Hematopoietic multipotent progenitor cell treated with erythropoietin and hydrocortisone succinate and interleukin-3 and kit ligand, for 15 days (in vitro differentiated cells): ENCODE measurements around the gene TCERG1L.
"Not testable (repeated sequence)": the region's sequence is repeated elsewhere in the genome, so short reads cannot be mapped to it uniquely, and the experiment has no call there.

ENCODE experiments used
- DNase-seq: peaks from one replicate; pipeline ENCODE4 v3.0.0-alpha.2; 2015; ENCODE audit warnings: low spot score

Gene TCERG1L

DNA sequence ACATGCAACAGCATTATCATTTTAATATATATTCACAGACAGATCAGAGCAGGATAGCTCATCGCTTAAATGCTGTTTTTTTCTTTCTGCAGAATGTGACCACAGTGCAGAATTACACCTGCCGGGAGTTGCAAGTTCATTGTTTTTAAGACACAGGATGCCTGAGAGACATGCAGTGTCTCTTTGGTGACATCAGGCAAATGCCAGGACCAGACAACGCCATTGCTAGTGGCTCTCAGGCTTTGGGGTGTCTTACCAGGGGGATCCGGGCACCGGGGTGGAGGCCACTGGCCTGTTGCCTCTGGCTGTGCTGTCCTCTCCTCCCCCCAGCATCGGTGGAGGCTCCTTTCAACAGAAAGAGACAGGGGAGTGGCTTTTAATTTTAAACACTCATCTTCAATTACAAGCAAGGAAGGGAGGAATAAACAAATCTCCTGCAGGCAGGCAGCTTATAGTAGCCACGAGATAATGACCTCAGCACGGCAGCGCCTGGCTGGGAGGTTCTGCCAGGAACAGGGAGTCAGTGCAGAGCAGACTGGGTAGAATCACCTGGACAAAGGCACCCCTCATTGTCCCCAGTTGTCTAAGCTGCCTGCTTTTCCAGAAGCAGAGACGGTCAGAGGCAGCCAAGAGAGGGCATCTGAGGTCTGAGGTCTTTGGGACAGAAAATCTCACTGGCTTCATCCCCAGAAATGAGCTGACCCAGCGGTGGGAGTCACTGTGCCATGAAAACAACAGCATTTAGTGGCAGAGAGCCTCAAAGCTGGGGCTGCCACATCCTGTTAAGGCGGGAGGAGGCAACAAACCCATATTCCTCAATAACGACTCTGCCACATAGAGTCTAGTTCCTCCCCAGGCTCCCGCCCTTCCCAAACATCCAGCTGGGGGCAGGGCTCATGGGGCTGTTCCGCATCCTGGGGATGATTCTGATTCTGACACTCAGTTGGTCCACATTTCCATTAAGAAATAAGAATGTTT lies 148.4 kb downstream of the TCERG1L start:
- DNase-seq = no peak

DNA sequence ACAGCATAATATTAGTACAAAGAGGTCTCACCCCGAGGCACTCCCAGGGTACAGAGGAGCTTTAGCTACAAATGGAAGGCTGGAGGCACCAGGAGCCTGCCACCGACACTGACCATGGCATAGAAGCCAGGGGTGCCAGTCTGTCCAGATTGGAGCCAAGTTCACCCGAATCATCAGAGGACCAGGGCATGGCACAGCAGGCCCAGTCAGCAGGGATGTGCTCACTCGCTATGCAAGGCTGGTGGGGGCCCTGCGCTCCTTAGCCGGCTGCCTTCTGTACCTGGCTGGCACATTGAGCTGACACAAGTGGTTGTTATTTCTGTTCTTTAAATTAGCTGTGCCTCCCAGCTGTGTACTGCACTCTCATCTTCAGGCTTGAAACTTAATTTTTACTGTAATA lies 149.3 kb downstream of the TCERG1L start:
- no peak for DNase-seq

DNA sequence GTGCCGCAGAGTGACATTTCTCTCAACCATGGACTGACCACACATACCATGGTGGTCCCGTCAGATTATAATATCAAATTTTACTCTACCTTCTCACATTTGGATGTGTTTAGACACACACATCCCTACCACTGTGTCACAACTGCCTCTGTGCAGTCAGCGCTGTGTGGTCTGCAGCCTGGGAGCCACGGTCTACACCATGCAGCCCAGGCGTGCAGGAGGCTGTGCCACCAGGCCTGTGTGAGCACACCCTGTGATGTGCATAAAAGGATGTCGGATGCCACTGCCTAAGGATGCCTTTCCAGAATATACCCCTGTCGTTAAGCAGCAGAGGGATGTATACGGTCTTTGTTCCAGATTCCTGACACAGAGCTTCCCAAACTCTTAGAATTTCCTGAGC lies 150.4 kb downstream of the TCERG1L start:
- DNase-seq = no peak

DNA sequence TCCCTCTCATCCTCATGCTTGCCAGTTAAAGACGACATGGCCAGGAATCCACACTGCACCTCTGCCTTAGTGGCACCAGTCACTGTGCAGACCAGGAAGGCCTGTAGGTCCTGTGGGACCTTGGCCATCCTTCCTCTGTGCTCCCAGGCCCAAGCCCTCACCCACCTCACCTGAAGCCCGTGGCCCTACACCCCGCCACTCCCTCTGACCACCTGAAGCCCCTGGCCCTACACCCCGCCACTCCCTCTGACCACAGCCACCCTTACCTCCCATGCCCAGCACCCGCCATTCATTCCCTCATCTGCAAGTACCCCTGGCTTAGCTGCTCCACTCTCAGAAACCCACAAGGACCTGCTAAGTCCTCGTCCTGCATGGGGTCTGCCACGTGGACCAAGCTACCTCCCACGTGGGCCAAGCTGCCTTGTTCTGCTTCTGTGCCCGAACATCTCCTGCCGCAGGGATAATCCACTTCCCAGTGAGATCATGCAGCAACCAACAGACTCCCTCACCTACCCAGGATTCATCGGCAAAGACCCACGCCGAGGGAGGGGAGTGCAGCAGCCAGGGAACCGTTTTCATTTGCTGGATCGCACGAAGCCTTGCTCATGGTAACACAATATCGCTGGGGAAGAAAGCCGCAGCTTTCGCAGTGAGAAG lies 151.2 kb downstream of the TCERG1L start:
- DNase-seq = no peak

DNA sequence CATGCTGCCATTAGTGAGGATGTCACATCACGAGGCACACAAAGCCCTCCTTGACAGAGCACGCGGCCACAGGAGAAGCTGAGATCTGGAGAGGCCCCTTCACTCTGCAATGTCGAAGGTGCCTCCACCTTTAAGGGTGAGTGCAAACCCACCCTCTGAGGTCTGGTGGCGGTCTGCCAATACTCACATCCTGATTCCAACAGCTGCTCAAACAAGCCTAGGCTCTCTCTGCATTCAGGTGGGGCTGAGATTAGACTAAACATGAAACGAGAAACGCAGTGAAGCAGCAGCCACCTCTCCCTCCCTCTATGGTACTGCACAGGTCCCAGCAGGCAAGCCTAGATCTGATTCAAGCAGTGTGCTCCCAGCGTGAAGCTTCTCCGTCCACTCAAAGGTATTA lies 151.8 kb downstream of the TCERG1L start:
- DNase-seq = no peak

DNA sequence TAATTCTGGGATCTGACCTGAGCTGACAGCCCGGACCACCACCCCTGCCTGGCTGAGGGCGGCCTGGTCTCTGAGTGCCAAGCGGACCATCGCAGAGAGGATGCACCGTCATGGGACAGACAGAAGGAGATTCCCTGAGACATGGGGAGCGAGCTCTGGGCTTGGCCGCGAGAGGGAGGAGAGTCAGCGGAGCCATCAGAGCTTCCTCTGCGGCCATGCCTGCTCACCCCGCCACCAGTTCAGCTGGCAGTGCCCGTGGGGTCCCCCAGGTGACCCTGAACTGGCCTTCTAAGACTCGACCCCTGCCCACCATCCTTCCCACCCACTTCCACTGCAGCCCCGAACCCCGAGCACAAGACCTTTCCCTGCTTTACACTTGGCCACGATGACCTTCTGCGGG lies 152.8 kb downstream of the TCERG1L start:
- DNase-seq = no peak

DNA sequence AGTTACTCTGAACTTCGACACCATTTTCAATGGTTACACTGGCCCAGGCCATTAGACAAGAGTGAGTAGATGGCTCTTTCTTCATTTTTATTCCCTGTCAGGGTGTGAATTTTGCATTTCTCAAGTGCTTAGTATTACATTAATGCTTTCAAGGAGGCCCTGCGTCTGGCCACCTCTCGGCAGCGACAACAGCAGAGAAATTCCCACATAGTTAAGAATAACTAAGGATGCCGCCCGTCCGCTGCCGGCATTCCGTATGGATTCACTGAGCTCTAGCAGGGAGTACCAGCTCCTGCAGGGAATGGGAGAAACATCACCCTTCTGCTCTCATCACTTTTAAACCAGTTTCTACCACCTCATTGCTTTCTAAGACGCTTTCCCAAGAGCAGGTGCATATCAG lies 153.6 kb downstream of the TCERG1L start:
- DNase-seq = no peak

DNA sequence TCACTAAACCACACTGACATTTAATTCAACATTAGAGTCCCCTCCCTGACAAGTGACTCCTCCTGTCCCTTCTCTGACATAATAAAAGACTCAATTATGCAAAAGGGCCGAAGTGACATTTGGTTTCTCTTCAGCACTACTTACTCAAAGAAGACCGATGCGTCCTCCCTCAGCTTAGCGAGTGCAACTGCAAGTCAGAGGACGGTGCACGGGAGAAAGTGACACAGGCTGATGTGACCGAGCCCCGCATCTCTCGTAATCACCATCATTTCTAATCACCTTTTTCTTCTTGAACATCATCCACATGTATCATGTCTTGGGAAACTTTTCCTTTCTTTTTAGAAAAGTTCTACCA lies 155.7 kb downstream of the TCERG1L start:
- no peak for DNase-seq

DNA sequence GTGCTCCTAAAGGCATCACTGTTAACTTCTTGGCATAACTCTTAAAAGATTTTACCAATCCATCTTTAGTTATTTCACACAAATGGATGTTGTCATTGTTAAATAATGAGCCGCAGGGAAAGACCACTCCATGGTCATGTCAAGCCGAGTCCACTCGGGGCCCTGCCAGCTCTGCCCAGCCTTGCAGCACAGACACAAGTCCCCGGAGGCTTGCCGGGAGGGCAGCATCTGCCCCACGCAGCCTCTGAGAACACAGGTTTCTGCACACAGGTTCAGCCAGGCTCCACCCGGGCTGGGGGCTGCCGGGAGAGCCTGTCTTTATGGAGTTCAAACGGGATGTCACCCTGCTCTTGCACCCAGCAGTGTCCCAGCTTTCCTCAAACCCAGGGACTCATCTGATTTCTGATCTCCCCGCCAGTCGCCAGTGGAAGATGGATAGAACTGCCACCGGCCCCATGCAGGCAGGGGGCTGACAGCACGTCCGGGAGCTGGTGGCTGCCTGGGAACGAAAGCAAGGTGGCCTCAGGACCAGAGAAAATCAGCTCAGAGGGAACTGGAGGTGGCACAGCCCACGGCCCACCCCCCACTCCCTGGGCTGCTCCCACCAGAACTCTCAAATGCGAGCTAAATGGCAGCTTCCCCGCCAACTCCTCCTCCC lies 156.2 kb downstream of the TCERG1L start:
- DNase-seq = no peak

DNA sequence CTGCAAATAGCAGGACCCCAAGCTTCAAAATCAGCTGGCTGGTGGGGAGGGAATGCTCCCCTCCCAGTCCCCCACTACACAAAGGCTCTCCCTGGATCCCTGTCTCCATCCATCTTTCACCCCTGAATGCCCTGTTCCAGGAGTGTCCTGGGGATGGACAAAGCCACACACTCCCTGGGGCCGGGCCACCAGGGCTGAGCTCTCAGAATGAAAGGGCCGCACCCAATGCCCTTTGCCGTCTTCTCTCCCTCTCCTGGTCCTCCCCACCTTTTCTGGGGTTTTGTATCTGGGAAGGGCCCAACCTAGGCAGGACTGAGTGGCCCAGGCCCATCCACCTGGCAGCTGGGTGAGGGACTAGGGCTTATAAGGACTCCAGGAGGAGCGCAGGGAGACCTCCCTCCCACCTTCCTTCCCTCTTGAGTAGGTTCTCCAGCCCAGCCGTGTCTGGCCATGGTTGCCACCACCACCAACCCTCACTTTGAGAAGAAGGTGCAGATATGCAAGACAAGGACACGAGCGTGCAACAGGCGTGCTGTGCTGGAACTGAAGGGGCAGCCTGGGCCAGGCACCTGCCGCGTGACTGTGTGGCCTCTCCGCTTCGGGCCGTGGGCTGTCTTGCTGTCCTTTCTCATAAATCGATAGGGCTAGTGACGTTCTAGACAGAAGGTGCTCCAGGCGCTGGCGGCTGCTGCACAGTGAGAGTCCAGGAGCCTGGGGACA lies 157.1 kb downstream of the TCERG1L start:
- no peak for DNase-seq

DNA sequence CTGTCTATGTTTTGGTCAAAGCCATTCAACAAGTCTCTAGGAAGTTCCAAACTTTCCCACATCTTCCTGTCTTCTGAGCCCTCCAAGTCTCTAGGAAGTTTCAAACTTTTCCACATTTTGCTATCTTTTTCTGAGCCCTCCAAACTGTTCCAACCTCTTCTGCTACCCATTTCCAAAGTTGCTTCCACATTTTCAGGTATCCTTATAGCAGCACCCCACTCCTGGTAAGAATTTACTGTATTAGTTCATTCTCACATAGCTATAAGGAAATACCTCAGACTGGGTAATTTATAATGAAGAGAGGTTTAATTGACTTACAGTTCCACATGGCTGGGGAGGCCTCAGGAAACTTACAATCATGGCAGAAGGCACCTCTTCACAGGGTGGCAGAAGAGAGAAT lies 159.1 kb downstream of the TCERG1L start:
- DNase-seq = not testable (repeated sequence)

DNA sequence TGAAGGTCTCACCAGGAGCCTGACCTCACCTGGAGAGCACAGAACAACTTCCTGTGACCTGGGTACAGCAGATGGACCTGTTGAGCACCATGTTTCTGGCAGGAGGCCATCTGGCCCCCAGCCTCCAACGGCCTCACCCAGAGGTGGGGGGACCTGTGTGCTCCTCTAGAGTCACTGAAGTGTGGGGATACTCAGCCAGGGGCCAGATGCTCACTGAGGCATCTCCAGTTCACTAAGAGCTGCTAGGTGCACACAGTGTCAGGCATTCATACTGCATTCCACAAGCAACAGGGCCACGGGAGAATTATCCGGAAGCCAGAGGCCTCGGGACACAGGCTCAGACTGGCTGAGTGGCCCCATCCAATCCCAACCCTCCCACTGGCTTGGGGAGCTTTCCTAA lies 161.4 kb downstream of the TCERG1L start:
- DNase-seq = no peak

DNA sequence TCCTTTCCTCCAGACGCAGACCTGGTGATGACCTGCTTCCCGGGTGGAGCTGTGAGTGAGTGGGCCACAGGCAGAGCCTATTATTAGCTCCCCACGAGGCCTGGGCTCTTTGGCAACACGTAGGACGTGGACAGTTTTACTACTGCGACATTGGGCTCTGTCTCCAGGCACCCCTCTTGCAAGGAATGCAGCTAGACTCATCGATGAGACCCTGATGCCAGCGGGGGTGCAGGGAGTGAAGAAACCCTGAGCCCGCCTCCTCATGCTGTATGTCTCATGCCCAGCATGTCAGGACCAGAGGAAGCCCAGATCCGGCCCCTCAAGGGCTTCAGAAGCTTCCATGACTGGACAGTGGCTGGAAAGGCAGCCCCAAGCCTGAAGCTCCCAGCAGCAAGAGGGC lies 161.9 kb downstream of the TCERG1L start:
- no peak for DNase-seq

DNA sequence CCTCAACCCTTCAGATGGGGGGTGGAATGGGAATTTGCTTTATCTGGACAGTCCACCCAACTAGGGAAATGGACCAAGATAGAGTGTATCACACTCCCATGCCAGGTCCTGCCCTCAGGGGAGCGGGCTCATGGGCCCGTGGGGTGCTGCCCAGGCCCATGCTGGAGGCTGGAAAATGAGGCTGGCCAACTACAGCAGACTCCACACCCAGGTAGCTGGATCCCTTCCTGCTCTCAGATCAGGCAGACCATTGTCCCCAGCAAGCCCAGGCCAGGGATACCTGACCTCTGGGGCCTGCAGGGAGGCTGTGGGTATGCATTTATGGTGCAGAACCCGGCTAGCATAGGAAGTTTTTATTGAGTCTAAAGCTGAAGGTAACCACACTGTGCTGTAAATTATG lies 162.4 kb downstream of the TCERG1L start:
- no peak for DNase-seq

DNA sequence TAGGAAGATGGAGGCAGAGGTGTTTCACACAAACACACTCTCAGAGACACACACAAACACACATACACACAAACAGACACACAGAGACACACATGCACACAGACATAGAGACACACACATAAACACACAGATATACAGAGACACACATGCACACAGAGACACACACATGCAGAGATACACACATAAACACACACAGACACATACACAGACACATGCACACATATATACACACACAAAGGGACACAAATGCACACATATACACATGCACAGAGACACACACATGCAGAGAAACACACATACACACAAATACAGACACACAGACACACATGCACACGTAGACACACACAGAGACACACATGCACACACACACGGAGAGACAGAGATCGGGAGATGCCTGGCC lies 163.3 kb downstream of the TCERG1L start:
- no peak for DNase-seq

DNA sequence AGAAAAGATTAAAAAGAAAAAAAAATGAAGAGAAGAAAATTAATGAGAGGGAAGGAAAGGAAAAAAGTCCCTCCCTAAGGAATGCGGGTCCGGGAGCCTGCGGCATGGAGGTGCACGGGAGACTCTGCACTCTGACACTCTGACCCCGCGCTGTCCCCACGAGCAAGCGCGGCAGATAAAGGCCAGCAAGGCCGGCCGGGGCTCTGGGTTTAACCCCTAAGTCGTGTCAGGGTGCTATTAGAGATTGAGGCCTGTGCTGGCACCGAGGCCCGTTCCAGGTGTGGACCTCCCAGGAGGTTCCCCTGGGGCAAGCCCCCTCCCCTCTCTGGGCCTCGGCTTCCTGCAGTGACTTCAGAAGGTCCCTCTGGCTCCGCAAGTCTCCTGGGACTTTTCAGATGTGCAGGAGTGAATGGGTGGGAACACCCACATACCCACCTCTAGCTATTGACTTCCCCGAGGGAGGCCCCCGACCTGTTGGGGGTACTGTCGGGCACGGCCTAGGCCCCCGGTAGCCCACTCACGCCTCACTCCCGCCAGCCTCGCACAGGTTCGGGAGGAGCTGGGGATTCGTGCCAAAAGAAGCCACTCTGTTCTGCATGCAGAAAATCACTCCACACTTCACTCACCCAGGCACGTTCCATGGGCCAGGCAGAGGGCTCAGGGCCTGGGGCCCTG lies 164.1 kb downstream of the TCERG1L start:
- DNase-seq = no peak

DNA sequence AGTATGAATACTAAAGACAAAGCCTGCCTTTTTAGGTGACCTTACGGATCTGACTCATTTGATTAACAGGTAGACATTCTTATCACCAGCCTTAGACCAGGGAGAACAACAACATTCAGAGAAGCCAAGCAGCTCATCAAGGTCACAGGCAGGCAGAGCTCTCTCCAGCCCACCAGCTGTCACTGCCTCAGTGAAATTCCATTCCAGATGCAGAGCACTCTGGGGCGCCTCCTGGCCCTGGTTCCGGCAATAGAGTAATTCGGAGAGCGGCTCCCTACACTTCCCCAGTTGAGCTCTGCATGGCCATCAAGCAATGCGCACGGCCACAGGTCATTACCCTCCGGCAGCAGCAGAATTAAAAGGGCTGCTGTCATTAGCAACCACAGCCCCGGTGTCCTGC lies 164.7 kb downstream of the TCERG1L start:
- DNase-seq = no peak

DNA sequence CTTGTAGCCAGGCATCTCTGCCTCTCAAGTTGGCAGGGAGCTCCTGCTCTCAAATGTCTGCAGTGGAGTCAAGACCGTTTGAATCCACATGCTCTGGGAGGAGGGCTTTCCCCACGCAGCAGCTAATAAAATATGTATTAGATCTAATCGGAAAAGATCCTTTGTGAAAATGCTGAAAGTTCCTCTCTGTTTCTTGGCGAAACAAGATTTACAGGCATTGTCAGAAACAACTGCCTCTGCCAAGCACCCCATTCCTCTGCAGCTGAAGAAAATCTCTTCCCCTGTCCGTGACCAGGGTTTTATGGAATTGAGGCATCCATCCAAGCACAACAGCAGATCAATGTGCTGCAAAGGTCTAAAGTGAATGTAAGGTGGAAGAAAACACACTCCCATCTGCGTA lies 165.8 kb downstream of the TCERG1L start:
- DNase-seq = no peak

DNA sequence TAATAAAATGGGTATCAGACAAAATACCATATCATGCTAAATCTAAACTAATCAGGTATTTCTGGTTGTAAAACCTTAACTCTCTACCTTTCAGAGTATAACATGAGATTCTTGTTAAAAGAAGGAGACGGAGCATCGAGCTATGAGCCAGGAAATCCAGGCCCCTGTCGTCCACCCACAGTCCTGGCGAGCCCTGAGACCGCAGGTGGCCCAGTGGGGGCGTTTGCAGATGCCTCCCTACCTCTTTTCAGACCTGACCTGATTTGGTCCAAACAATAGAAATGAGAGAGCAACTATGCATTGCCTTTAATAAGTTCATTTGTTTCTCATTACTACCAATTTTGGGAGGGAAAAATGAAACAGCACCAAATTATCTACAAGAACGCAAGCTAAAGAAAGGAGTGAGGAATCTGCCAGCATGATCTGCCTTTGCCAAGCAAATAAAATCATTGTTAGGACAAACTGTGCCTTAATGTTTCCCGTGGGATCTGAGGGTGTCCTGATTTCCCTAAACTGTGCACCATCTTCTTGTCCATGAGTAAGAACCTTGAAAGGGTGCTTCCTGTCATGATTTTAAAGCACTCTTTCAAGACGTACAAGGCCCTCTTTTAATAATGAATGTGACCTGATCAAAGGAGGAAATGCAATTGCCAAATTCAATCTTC lies 166.7 kb downstream of the TCERG1L start:
- DNase-seq = no peak

DNA sequence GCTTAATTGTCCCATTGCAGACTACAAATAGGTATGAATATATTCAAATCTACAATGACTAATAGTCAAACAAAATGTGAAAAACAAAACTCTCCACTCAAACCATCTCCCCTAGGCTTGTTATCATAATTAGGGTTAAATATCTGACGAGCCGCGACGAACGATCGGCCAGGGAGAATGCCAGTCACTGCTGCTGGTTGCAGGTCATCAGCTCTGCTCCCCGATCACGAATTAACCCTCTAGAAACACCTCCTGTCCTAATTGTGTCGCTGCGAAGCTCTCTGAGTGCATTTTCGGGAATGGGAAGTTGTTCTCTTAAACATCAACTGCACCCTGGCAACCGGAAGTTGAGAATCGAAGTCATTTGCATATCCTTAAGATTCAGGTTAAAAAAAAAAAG lies 167.3 kb downstream of the TCERG1L start:
- DNase-seq = no peak

DNA sequence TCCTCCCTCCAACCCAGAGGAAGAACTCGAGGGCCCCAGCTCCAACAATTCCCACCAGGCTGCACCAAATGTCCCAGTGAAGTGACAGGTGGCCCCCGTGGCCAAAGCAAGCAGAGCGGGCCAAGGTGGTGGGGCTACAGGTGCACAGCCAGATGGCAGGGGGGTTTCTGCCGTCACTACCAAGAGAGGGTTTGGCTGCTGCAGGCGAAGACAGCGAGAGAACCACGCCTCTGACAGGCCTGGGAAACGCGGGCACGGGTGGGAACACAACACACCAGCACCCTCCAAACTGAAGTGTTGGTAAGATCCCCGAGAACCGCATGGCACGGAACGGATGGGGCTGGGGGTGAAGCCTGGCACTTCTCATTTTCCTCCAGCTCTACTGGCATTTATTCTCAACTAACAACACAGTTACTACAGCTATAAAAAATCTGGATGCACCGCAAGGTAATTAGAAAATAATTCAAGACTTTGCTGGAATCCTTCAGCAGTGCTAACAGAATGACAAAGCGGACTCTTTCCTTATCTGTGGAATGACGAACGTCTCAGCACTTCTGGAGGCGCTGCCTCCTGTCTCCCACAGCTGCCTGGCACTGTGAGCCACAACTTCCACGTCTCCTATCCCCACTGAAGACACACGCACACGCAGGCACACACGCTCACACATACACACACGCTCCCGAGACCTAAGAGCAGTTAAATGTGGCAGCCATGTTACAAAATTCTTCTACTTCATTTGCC lies 167.9 kb downstream of the TCERG1L start:
- DNase-seq = no peak
